ENCODE results near the gene TTLL10.
A peak's percentile ranks its signal among the peaks of the same experiment; 100 is the strongest.

TTLL10 gene

DNA sequence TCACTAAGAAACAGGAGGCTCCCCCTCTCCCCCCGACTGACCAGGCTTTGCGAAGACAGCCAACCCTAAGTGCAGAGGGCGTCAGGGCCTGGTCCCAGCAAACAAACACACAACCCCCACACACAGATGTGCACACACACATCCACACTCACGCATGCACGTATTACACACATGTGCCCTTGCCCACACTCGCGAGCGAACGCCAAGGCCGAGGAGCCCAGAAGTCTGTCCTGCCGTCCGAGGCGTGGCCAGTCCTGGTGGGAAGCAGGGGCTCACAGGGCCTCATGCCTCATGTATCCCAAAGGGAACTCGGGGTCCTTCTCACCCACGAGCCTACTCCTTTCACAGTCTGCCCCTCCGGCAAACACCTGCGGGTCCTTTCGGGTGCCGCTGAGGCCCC, 56.1 kb downstream of the TTLL10 start:
- no peak for DNase-seq (ENCODE audit: low spot score)
- in situ Hi-C loops (cut with MboI; ENCODE audit: low sequenced_read_pairs, unreplicated experiment): no loop called here
- no peak for TF ChIP-seq CTCF (IDR thresholded peaks at IDR 0.05; ENCODE audit: borderline replicate concordance, control extremely low read depth, extremely low read depth, insufficient read depth, missing control alignments)

DNA sequence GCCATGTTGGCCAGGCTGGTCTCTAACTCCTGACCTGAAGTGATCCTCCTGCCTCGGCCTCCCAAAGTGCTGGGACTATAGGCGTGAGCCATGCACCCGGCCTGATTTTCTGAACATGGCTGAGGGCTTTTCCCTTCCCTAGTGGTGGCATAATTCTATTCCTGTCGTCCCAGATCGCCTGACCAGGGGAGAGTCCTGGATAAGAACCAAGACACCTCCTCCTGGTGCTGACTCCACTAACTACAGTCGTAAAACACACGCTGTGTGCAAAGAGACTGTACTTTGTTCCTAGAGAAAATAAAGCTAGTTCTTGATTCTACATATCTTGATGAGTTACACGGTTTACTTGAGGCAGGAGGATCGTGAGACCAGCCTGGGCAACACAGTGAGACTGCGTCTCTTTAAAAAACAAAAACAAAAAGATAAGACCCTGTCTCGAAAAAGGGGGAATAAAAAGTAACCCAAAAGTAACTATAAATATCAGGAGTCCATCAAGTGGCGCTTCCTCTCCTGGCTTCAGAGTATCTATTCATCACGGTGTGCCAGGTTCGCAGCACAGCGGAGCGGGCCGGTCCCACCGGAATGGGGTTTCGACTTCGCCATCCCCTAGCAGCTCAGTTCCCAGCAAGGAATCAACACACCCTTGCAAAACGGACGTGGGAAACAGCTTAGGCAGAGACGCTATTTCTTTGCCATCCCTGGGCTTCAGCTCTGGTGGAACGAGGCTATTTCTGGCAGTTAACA, 57.1 kb downstream of the TTLL10 start:
- in situ Hi-C loops (cut with MboI; ENCODE audit: low sequenced_read_pairs, unreplicated experiment): no loop called here
- no peak for TF ChIP-seq CTCF (IDR thresholded peaks at IDR 0.05; ENCODE audit: borderline replicate concordance, control extremely low read depth, extremely low read depth, insufficient read depth, missing control alignments)
- DNase-seq (ENCODE audit: low spot score): no peak

DNA sequence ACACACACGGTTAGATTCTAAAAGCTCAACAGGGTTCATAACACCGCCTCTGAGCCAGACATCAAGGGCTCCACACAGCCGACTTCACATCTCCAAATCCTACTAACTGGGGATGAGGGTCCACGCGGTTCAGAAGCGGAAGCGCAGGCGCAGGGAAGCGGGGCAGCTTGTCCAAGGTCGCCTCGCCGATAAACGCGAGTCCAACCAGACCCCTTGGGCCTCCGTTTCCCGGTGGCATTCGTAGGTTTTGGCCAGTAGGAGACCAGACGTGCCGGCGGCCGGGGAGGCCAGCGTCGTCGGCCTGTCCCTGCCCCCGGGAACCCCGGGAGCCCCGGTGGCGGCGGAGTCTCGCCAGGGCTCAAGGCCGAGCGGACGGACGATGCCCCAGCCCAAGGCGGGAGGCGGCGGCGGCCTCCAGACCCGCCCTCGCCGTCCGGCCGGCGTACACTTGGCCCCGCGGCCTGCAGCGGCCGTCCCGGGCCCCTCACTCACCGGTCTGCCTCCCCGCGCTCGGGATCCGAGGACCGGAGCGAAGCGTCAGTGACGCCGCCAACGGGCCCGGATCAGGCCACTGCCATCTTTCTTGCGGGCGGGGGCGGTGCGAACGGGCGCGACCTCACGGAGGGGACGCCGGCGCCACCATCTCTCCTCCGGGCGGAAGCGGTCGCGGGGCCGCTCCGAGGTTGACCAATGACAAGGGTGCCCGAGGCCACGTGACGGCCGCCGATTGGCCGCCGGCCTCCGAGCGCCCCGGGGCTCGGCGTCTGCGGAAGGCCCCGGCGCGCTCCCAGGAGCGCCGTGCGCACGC, 57.9 kb downstream of the TTLL10 start, which contains the start of gene SDF4:
Gene SDF4 (minus strand): TSS at position 602 of the 808 bp plus-strand sequence. CDS start 3,229 bp downstream, outside the sequence.
- in situ Hi-C loops (cut with MboI; ENCODE audit: low sequenced_read_pairs, unreplicated experiment): no loop called here
- TF ChIP-seq CTCF (IDR thresholded peaks at IDR 0.05; ENCODE audit: borderline replicate concordance, control extremely low read depth, extremely low read depth, insufficient read depth, missing control alignments): no peak
- DNase-seq (ENCODE audit: low spot score): peak; percentile 100

GRCh38 chr1:1232208-1232795, 58.6 kb downstream of the TTLL10 start, which contains the start of gene B3GALT6:
Gene B3GALT6 (plus strand): TSS chr1:1232237. CDS start chr1:1232279, 42 bp downstream.
- TF ChIP-seq CTCF (IDR thresholded peaks at IDR 0.05; ENCODE audit: borderline replicate concordance, control extremely low read depth, extremely low read depth, insufficient read depth, missing control alignments): no peak
- in situ Hi-C loops (cut with MboI; ENCODE audit: low sequenced_read_pairs, unreplicated experiment): no loop called here
- DNase-seq (ENCODE audit: low spot score): no peak

DNA sequence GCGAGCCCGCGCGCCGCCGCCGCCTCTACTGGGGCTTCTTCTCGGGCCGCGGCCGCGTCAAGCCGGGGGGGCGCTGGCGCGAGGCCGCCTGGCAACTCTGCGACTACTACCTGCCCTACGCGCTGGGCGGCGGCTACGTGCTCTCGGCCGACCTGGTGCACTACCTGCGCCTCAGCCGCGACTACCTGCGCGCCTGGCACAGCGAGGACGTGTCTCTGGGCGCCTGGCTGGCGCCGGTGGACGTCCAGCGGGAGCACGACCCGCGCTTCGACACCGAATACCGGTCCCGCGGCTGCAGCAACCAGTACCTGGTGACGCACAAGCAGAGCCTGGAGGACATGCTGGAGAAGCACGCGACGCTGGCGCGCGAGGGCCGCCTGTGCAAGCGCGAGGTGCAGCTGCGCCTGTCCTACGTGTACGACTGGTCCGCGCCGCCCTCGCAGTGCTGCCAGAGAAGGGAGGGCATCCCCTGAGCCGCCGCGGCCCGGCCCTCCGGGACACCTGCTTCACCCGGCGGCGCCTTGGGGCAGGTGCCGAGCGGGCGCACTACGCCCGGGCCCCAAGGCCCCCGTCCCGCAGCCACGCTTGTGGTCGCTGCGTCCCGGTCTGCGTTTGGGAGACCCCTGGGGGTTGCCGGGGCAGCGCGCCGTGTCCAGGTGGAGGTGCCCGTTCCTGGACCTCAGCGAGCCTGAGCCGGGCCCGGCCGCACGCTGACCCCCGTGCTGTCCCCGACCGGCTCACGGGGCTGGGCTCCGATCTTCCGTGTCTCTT, 59.3 kb downstream of the TTLL10 start:
- TF ChIP-seq CTCF (IDR thresholded peaks at IDR 0.05; ENCODE audit: borderline replicate concordance, control extremely low read depth, extremely low read depth, insufficient read depth, missing control alignments): no peak
- DNase-seq (ENCODE audit: low spot score): no peak
- in situ Hi-C loops (cut with MboI; ENCODE audit: low sequenced_read_pairs, unreplicated experiment): no loop called here

DNA sequence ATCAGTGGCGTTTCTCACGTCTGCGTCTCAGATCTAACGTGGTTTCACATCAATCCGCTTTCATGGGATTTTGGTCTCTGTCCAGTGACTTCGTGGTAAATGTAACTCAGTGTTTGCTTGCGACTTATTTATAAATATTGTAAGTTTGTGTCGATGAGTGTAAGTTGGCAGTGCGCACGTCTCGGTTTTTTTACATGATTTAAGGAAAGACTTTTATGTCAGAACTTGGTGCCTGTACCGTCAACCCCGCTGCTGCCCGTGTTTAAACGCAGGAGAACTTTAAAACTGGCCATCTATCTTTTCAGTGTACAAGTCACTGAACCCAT, 59.9 kb downstream of the TTLL10 start:
- in situ Hi-C loops (cut with MboI; ENCODE audit: low sequenced_read_pairs, unreplicated experiment): no loop called here
- DNase-seq (ENCODE audit: low spot score): no peak
- TF ChIP-seq CTCF (IDR thresholded peaks at IDR 0.05; ENCODE audit: borderline replicate concordance, control extremely low read depth, extremely low read depth, insufficient read depth, missing control alignments): no peak

Data from GM13976 (cell line).